ENCODE data around the gene TBC1D3C. TPM values are rescaled to one million over a fixed set of nuclear protein-coding genes. Genes with fewer than 3 reads are reported as not detected.
A peak's percentile ranks its signal among the peaks of the same experiment; 100 is the strongest.
"Not testable (repeated sequence)": the region's sequence is repeated elsewhere in the genome, so short reads cannot be mapped to it uniquely, and the experiment has no call there.

TBC1D3C gene
- total RNA-seq = not detected
- long read RNA-seq = 0 reads

GRCh38 chr17:38068534-38068933, at the start of gene TBC1D3C:
Gene TBC1D3C (minus strand): TSS chr17:38068634. CDS start chr17:38067066, 1,568 bp downstream.
- DNase-seq; ATAC-seq (ENCODE audit: poor library complexity); intact Hi-C loops (cut with DNase I): not testable (repeated sequence)

GRCh38 chr17:38099262-38099661, 30.8 kb upstream of the TBC1D3C start:
- DNase-seq; ATAC-seq (ENCODE audit: poor library complexity); intact Hi-C loops (cut with DNase I): not testable (repeated sequence)

- ATAC-seq (ENCODE audit: poor library complexity); intact Hi-C loops (cut with DNase I); DNase-seq: not testable (repeated sequence)
Observed at GRCh38 chr17:38094059-38094694, 25.7 kb upstream of the TBC1D3C start.

- intact Hi-C loops (cut with DNase I); ATAC-seq (ENCODE audit: poor library complexity): not testable (repeated sequence)
- peak; percentile 15 for DNase-seq
Observed at GRCh38 chr17:38088120-38088519, 19.7 kb upstream of the TBC1D3C start.

- intact Hi-C loops (cut with DNase I); DNase-seq: not testable (repeated sequence)
- peak; percentile 48 for ATAC-seq (ENCODE audit: poor library complexity)
Observed at GRCh38 chr17:38087344-38087743, 18.9 kb upstream of the TBC1D3C start.

Other genes starting within 250 kb of the TBC1D3C start
- not detected for gene TBC1D3K, start 144.2 kb downstream of the TBC1D3C start, total RNA-seq
- 7.4 TPM for gene TBC1D3L, start 79.6 kb downstream of the TBC1D3C start, total RNA-seq
- gene TBC1D3D, start 64.7 kb downstream of the TBC1D3C start, total RNA-seq = not detected
- not detected for gene TBC1D3E, start 59.3 kb upstream of the TBC1D3C start, total RNA-seq
- gene TBC1D3, start 123.9 kb upstream of the TBC1D3C start, total RNA-seq = not detected
- gene MRPL45, start 228.5 kb upstream of the TBC1D3C start, total RNA-seq = 38.0 TPM